ENCODE data around the gene DNMT3A.

The DNMT3A gene

GRCh38 chr2:25341753-25342371, at the start of gene DNMT3A:
TSS of gene DNMT3A (minus strand) at chr2:25341925. CDS start at chr2:25313984, 27,941 bp downstream.
- DNase-seq, result peak; percentile 24

- no peak for DNase-seq
Observed at GRCh38 chr2:25389161-25389560, 47.4 kb upstream of the DNMT3A start.

GRCh38 chr2:25388491-25388890, 46.8 kb upstream of the DNMT3A start:
- no peak for DNase-seq

- DNase-seq, result no peak
Observed at GRCh38 chr2:25387876-25388449, 46.2 kb upstream of the DNMT3A start.

GRCh38 chr2:25386971-25387875, 45.5 kb upstream of the DNMT3A start:
- no peak for DNase-seq

GRCh38 chr2:25385910-25386309, 44.2 kb upstream of the DNMT3A start:
- no peak for DNase-seq

- DNase-seq, result no peak
Observed at GRCh38 chr2:25383806-25384205, 42.1 kb upstream of the DNMT3A start.

GRCh38 chr2:25381502-25381901, 39.8 kb upstream of the DNMT3A start:
- no peak for DNase-seq

GRCh38 chr2:25380586-25381375, 39.1 kb upstream of the DNMT3A start:
- DNase-seq, result no peak

- no peak for DNase-seq
Observed at GRCh38 chr2:25380023-25380422, 38.3 kb upstream of the DNMT3A start.

GRCh38 chr2:25379535-25379934, 37.8 kb upstream of the DNMT3A start:
- no peak for DNase-seq

- DNase-seq, result no peak
Observed at GRCh38 chr2:25378731-25379490, 37.2 kb upstream of the DNMT3A start.

GRCh38 chr2:25377822-25378421, 36.2 kb upstream of the DNMT3A start:
- DNase-seq, result no peak

GRCh38 chr2:25376750-25377621, 35.3 kb upstream of the DNMT3A start:
- DNase-seq, result peak; percentile 59

GRCh38 chr2:25375989-25376545, 34.3 kb upstream of the DNMT3A start:
- DNase-seq, result no peak

GRCh38 chr2:25375371-25375988, 33.8 kb upstream of the DNMT3A start:
- no peak for DNase-seq

- DNase-seq, result no peak
Observed at GRCh38 chr2:25374827-25375226, 33.1 kb upstream of the DNMT3A start.

- DNase-seq, result no peak
Observed at GRCh38 chr2:25374411-25374810, 32.7 kb upstream of the DNMT3A start.

GRCh38 chr2:25373269-25373981, 31.7 kb upstream of the DNMT3A start:
- DNase-seq, result no peak

Measured in NCI-H446 treated with DMSO at 0.1 percent for 48 hours (cell line).